ENCODE measurements around the gene OR10G2. TPM values are rescaled to one million over a fixed set of nuclear protein-coding genes. Genes with fewer than 3 reads are reported as not detected.

The OR10G2 gene, protein sequence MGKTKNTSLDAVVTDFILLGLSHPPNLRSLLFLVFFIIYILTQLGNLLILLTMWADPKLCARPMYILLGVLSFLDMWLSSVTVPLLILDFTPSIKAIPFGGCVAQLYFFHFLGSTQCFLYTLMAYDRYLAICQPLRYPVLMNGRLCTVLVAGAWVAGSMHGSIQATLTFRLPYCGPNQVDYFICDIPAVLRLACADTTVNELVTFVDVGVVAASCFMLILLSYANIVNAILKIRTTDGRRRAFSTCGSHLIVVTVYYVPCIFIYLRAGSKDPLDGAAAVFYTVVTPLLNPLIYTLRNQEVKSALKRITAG
- total RNA-seq = not detected

DNA sequence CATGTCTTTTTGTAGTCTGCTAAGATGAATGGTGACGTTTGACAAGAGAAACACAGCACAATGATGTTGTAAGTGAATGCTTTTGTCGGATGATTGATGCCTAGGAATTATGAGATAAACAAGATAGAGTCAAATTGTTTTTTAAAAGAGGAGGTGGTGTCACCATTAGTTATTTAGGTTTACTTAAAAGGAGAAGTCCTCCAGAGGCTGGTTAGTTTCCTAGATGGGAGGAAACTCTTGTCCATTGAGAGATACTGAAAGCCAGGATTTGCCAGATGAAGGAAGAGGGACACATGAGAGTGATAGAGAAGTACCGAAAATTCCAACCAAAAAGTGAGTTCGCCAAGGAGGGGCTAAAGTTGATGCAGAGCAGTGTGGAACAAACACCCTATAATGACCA lies at the start of gene OR10G2:
OR10G2 (minus strand) TSS at position 101 of the 400 bp plus-strand sequence; CDS start at position 3, 98 bp downstream.
- no peaks in the 10 kb centered on the region for H3K36me3 ChIP-seq
- DNase-seq = no peak
- TF ChIP-seq POLR2A (IDR thresholded peaks at IDR 0.05) = no peak
- no peaks in the 10 kb centered on the region for H3K9me3 ChIP-seq
- no peaks in the 10 kb centered on the region for H3K27me3 ChIP-seq
- no peak within 1 kb of the TSS for H3K27ac ChIP-seq
- H3K4me1 ChIP-seq = no peaks in the 10 kb centered on the region
- no peak within 1 kb of the TSS for H3K4me3 ChIP-seq

DNA sequence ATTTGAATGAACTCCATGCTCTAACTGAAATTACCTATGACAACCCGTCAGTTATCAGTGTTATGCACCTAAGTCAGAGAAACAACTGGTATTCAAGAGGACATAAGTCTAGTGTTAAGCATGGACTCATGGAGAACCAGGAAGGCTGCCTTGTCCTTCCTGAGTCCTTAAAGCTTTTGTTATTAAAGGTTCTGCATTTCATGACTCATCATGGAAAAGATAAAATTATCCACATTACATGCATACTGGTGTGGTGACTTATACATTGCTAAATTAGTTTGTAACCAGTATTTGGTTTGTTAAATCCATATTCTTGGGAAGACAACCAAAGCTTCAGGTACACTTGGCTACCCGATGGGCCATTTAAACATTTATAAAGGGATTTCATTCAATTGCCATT lies 45.3 kb upstream of the OR10G2 start:
- Histone ChIP-seq H3K9me3 (peaks cover 0 to 4% (median 1%) of the 10 kb centered on the region in 4 donors), H3K4me3 (no peak overlapping the region), H3K36me3 (no peaks in the 10 kb centered on the region), H3K4me1 (no peaks in the 10 kb centered on the region), H3K27me3 (no peaks in the 10 kb centered on the region), H3K27ac (no peak overlapping the region)
- no peak for TF ChIP-seq POLR2A (IDR thresholded peaks at IDR 0.05)
- TF ChIP-seq, protein P1, sequence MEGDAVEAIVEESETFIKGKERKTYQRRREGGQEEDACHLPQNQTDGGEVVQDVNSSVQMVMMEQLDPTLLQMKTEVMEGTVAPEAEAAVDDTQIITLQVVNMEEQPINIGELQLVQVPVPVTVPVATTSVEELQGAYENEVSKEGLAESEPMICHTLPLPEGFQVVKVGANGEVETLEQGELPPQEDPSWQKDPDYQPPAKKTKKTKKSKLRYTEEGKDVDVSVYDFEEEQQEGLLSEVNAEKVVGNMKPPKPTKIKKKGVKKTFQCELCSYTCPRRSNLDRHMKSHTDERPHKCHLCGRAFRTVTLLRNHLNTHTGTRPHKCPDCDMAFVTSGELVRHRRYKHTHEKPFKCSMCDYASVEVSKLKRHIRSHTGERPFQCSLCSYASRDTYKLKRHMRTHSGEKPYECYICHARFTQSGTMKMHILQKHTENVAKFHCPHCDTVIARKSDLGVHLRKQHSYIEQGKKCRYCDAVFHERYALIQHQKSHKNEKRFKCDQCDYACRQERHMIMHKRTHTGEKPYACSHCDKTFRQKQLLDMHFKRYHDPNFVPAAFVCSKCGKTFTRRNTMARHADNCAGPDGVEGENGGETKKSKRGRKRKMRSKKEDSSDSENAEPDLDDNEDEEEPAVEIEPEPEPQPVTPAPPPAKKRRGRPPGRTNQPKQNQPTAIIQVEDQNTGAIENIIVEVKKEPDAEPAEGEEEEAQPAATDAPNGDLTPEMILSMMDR (IDR thresholded peaks at IDR 0.05) = no peak
- DNase-seq = no peak

DNA sequence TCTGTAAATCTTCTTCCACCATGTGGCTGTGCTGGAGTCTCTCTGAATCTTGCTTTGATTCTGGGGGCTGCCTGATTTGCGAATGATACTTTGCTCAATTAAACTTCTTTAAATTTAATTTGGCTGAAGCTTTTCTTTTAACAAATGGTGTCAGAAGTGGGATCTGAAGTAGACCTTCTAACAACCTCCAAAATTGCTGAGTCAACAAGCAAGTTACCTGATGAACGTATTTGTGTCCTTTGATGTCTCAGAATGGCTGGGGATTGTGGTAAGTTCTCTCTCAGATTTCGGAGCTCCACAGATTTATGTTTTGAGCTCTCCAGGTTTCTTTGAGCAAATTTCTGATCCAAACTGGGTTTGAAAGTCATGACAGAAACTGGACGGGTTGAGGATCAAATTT lies 40.8 kb upstream of the OR10G2 start:
- peaks cover 0 to 4% (median 1%) of the 10 kb centered on the region in 4 donors for H3K9me3 ChIP-seq
- no peaks in the 10 kb centered on the region for H3K27me3 ChIP-seq
- no peak for DNase-seq
- no peak overlapping the region for H3K4me3 ChIP-seq
- TF ChIP-seq, protein P1 (IDR thresholded peaks at IDR 0.05) = no peak
- no peak for TF ChIP-seq POLR2A (IDR thresholded peaks at IDR 0.05)
- no peaks in the 10 kb centered on the region for H3K4me1 ChIP-seq
- no peaks in the 10 kb centered on the region for H3K36me3 ChIP-seq
- H3K27ac ChIP-seq = no peak overlapping the region

DNA sequence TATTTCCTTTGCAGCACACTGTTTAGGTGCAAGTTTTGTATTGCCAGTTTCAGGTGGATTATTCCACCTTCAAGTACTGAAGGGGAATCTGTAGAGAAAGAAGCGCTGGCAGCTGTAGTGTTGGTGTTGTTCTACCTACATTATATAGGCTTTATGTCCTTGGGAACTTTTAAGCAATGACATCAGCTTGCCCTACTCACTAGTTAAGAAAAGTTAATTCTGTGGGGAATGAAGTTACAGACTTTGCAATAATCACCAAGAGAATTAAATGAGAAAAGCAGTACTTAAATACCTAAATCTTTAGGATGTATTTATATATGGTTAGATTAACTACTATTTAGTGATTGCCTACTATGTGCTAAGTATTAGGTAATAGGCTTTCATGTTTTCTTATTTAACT lies 39.0 kb upstream of the OR10G2 start, which contains the start of gene OR4E1:
OR4E1 (minus strand) TSS at position 101 of the 400 bp plus-strand sequence. CDS start 2,883 bp downstream, outside the sequence.
- no peaks in the 10 kb centered on the region for H3K27me3 ChIP-seq
- TF ChIP-seq POLR2A (IDR thresholded peaks at IDR 0.05) = no peak
- peaks cover 0 to 4% (median 1%) of the 10 kb centered on the region in 4 donors for H3K9me3 ChIP-seq
- DNase-seq = no peak
- no peak within 1 kb of the TSS for H3K27ac ChIP-seq
- no peak within 1 kb of the TSS for H3K4me3 ChIP-seq
- H3K4me1 ChIP-seq = no peaks in the 10 kb centered on the region
- H3K36me3 ChIP-seq = no peaks in the 10 kb centered on the region

DNA sequence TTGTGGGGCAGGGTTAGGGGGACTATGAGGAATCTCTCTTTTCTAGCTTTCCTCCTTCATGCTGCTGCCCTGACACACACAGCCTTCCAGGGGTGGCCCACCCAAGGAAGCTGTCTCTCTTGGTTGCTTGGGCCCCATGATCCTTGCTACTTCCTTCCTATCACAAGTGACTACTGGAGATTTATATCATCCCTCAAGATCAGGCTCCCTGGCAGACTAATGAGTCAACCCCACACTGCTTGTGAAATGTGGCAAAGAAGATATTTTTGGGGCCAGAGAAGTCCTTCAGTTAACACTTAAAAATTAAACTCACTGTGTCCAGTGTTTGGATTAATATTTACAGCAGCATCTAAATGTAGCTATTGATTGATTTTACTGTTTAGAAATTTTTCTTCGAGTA lies 37.4 kb upstream of the OR10G2 start:
- no peaks in the 10 kb centered on the region for H3K36me3 ChIP-seq
- no peak for DNase-seq
- no peak for TF ChIP-seq POLR2A (IDR thresholded peaks at IDR 0.05)
- TF ChIP-seq, protein P1 (IDR thresholded peaks at IDR 0.05) = no peak
- H3K4me3 ChIP-seq = no peak overlapping the region
- H3K27ac ChIP-seq = no peak overlapping the region
- peaks cover 0 to 4% (median 1%) of the 10 kb centered on the region in 4 donors for H3K9me3 ChIP-seq
- H3K27me3 ChIP-seq = no peaks in the 10 kb centered on the region
- no peaks in the 10 kb centered on the region for H3K4me1 ChIP-seq

DNA sequence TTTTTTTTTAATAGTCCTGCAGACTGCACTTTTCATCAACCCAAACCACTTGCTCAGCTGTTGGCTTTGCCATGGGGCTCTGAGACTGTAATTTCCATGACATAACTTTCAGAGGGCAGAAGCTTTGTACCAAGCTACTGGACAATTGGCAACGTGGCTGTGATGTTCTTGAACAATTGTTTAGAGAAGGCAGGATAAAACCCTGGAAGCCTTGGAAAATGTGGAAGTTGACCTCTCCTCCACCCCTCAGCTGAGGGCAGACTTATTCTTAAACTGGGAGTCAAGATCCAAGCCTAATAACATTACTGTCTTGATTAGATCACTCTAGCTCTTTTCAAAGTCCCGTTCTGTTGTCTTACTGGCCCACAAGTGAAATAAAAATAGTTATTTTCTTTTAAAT lies 36.6 kb upstream of the OR10G2 start:
- Histone ChIP-seq H3K36me3 (no peaks in the 10 kb centered on the region), H3K27me3 (no peaks in the 10 kb centered on the region), H3K9me3 (peaks cover 0 to 4% (median 1%) of the 10 kb centered on the region in 4 donors), H3K27ac (no peak overlapping the region), H3K4me1 (no peaks in the 10 kb centered on the region), H3K4me3 (no peak overlapping the region)
- no peak for DNase-seq
- TF ChIP-seq POLR2A (IDR thresholded peaks at IDR 0.05) = no peak
- TF ChIP-seq, protein P1 (IDR thresholded peaks at IDR 0.05) = no peak

Data from Peyer's patch (tissue), 4 donors.